ENCODE data around the gene CSMD2. TPM values are rescaled to one million over a fixed set of nuclear protein-coding genes. Genes with fewer than 3 reads are reported as not detected.

Gene CSMD2
- total and polyA plus RNA-seq, 2 of the 4 experiments (the other 2 are of a cell fraction) = under 0.01 to 0.36 TPM

- Histone ChIP-seq H4K20me1 (ENCODE audit: insufficient read depth, low read length) (no peaks in the 10 kb centered on the region), H3K4me3 (ENCODE audit: insufficient read depth, low read depth, low read length) (no peak within 1 kb of the TSS), H3K23ac (ENCODE audit: low read depth, low read length) (no peak within 1 kb of the TSS), H3K27ac (ENCODE audit: insufficient read depth, low read length) (no peak within 1 kb of the TSS), H3K4me2 (ENCODE audit: low read depth, low read length) (no peak within 1 kb of the TSS), H3K79me1 (ENCODE audit: low read depth in 1 of 2, low read length in 2 of 2) (no peaks in the 10 kb centered on the region), H3K18ac (ENCODE audit: low read depth, low read length) (no peak within 1 kb of the TSS), H3K27me3 (ENCODE audit: control insufficient read depth, insufficient read depth, low read length) (no peaks in the 10 kb centered on the region), H3K4me1 (ENCODE audit: control insufficient read depth, insufficient read depth, low read length) (no peaks in the 10 kb centered on the region), H2AK5ac (ENCODE audit: low read depth, low read length) (no peak within 1 kb of the TSS), H3K9me3 (ENCODE audit: control insufficient read depth, insufficient read depth, low read length) (peaks cover 3% of the 10 kb centered on the region), H4K5ac (ENCODE audit: low read depth, low read length) (no peak within 1 kb of the TSS), H4K8ac (ENCODE audit: low read depth in 2 of 2, low read length in 2 of 2) (no peak within 1 kb of the TSS), H2BK15ac (ENCODE audit: low read depth, low read length) (no peak within 1 kb of the TSS), H3K9me1 (ENCODE audit: insufficient read depth, low read length) (no peaks in the 10 kb centered on the region), H2BK20ac (ENCODE audit: low read depth, low read length) (no peak within 1 kb of the TSS), H3K36me3 (ENCODE audit: control insufficient read depth, insufficient read depth, low read length) (no peaks in the 10 kb centered on the region), H4K91ac (ENCODE audit: insufficient read depth, low read depth, low read length) (no peak within 1 kb of the TSS), H2BK120ac (ENCODE audit: low read depth, low read length) (no peak within 1 kb of the TSS), H3K56ac (ENCODE audit: extremely low read depth, insufficient read depth, low read length) (no peak within 1 kb of the TSS), H2BK5ac (ENCODE audit: low read depth, low read length, poor library complexity, severe bottlenecking) (no peak within 1 kb of the TSS), H3K14ac (replicated peaks; ENCODE audit: low read depth, low read length) (no peak within 1 kb of the TSS), H2AFZ (replicated peaks; ENCODE audit: low read length, poor library complexity) (no peak within 1 kb of the TSS), H3K4ac (ENCODE audit: low read depth, low read length) (no peak within 1 kb of the TSS), H2AK9ac (replicated peaks; ENCODE audit: low read depth, low read length, poor library complexity) (no peak within 1 kb of the TSS), H3K9ac (ENCODE audit: low read depth, low read length) (no peak within 1 kb of the TSS)
- CTCF ChIA-PET = no interaction called here
- intact Hi-C loops (cut with micrococcal nuclease) (no loop called here), in situ Hi-C loops (cut with MboI; ENCODE audit: low sequenced_read_pairs) (no loop called here), dilution Hi-C loops (cut with HindIII; ENCODE audit: low sequenced_read_pairs, unreplicated experiment) (no loop called here)
- WGBS, 2 experiments (ENCODE audit: extremely low coverage in 2 of 2, insufficient read length in 1 of 2) = 9% methylated on average over 11 of the region's 58 CpGs; no CpG with 5 or more reads in 1 of the 2 experiments
- BruUV-seq (replicated peaks) = no TSS peak
- DNase-seq (no peak), ATAC-seq (ENCODE audit: low read depth) (no peak)
- POLR2A ChIA-PET (ENCODE audit: unreplicated experiment) = no interaction called here
- TF ChIP-seq RCOR1 (IDR thresholded peaks at IDR 0.05; ENCODE audit: insufficient replicate concordance, low read length) (no peak), NFE2L2 (IDR thresholded peaks at IDR 0.05; ENCODE audit: low read depth, low read length) (no peak), SMC3 (IDR thresholded peaks at IDR 0.05; ENCODE audit: low read depth, low read length) (no peak), ELK1 (IDR thresholded peaks at IDR 0.05; ENCODE audit: borderline replicate concordance, low read depth, low read length) (no peak), MAZ (IDR thresholded peaks at IDR 0.05; ENCODE audit: borderline replicate concordance, low read depth, low read length) (no peak), MAFK (IDR thresholded peaks at IDR 0.05; ENCODE audit: low read depth, low read length) (no peak), RFX5 (IDR thresholded peaks at IDR 0.05; ENCODE audit: low read depth, low read length) (no peak)
These were observed 12.0 kb upstream of the CSMD2 start, which contains the start of gene C1orf94 for GRCh38 chr1:34176830-34177603. Gene C1orf94 (plus strand): TSS chr1:34176907. CDS start chr1:34177790, 883 bp downstream.
